ENCODE results near the gene CIC.
A peak's percentile ranks its signal among the peaks of the same experiment; 100 is the strongest.
"Not testable (repeated sequence)": the region's sequence is repeated elsewhere in the genome, so short reads cannot be mapped to it uniquely, and the experiment has no call there.

CIC gene

DNA sequence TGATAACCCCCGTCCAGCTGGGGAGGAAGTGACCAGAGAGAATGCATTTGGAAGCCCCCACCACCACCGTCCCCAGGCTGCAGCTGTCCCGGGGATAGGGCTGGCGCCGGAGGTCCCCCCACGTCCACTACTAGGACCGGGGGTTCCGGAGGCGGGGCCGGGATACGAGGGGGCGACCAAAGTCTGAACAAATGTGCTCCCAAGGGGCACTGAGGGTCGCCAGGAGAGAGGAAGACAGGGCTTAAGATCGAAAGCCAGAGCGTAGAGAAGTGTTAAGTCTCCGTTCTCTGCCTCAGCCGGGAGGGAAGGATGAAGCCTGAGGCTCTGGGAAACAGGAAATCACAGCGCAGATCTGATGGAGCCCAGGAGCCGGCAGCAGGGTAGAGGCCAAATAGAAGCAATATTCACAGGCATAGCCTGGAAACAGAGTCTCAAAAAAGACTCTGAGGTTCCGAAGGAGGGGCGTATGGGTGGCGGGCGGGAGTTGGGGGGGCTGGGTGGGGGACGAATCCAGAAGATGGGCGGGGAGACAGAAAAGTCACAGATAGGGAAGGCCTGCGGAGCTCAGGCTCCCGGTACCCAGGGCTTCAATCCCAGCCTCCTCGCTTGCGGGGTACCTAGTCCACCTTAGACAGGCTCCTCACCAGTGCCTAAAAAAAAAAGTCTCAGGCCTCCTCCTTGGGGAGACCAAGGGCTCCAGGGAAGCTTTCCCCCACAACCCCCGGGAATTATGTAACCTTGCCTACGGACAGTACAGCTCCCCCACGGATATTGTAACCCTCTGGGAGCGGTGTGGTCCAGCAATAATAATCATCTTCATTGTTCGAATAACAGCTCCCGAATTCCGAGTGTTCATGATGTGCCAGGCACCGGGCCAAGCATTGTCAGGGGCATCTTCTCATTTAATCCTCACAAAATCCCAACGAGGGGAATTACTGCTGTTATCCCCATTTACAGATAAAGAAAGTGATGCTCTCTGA is 13.0 kb upstream of the CIC start:
- TF ChIP-seq, protein P1, sequence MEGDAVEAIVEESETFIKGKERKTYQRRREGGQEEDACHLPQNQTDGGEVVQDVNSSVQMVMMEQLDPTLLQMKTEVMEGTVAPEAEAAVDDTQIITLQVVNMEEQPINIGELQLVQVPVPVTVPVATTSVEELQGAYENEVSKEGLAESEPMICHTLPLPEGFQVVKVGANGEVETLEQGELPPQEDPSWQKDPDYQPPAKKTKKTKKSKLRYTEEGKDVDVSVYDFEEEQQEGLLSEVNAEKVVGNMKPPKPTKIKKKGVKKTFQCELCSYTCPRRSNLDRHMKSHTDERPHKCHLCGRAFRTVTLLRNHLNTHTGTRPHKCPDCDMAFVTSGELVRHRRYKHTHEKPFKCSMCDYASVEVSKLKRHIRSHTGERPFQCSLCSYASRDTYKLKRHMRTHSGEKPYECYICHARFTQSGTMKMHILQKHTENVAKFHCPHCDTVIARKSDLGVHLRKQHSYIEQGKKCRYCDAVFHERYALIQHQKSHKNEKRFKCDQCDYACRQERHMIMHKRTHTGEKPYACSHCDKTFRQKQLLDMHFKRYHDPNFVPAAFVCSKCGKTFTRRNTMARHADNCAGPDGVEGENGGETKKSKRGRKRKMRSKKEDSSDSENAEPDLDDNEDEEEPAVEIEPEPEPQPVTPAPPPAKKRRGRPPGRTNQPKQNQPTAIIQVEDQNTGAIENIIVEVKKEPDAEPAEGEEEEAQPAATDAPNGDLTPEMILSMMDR (conservative IDR thresholded peaks at IDR 0.05; ENCODE audit: control insufficient read depth, insufficient read depth, low read depth, low read length), result no peak
- DNase-seq (ENCODE audit: low read depth), result peak; percentile 44
- peak overlapping the region; percentile 57 for H3K4me3 ChIP-seq (ENCODE audit: control insufficient read depth, low read depth, low read length)

DNA sequence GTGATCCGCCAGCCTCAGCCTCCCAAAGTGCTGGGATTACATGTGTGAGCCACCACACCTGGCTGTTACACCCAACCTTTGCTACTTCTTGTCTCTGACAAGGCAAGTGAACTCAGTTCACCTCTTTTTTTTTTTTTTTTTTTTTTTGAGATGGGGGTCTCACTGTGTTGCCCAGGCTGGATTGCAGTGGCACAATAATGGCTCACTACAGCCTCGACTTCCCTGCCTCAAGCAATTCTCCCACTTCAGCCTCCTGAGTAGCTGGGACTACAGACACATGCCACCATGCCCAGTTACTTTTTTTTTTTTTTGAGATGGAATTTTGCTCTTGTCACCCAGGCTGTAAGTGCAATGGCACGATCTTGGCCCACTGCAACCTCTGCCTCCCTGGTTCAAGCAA is 11.2 kb upstream of the CIC start:
- not testable (repeated sequence) for DNase-seq (ENCODE audit: low read depth); H3K4me3 ChIP-seq (ENCODE audit: control insufficient read depth, low read depth, low read length)

DNA sequence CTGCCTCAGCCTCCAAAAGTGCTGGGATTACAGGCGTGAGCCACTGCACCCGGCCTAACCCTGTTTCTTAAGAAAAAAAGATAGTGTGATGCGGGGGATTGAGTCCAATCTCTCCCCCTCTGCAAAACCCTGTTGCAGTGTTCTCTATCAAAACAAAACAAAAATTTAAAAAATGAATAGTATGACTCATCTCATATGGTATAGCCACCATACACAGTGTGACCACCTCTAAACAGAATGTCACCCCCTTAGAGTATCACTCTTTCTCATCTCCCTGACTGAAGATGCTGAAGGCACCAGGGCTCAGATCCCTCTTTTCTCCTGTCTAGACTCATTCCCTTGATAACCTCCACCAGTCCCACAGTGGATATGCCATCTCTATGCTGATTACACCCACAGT is 7.3 kb upstream of the CIC start:
- no peak for DNase-seq (ENCODE audit: low read depth)
- H3K4me3 ChIP-seq (ENCODE audit: control insufficient read depth, low read depth, low read length), result no peak overlapping the region
- TF ChIP-seq, protein P1 (conservative IDR thresholded peaks at IDR 0.05; ENCODE audit: control insufficient read depth, insufficient read depth, low read depth, low read length), result no peak

DNA sequence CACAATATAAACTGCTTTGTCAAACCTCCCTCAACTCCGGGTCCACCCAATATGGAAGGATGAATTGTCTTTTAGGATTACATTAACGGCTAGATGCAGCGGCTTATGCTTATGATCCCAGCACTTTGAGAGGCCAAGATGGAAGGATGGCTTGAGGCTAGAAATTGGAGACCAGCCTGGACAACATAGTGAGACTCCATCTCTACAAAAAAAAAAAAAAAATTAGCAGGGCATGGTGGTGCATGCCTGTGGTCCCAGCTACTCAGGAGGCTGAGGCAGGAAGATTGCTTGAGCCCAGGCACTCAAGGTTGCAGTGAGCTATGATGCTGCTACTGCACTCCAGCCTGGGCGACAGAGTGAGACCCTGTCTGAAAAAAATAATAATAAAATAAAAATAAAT is 2.9 kb upstream of the CIC start:
- DNase-seq (ENCODE audit: low read depth); H3K4me3 ChIP-seq (ENCODE audit: control insufficient read depth, low read depth, low read length): not testable (repeated sequence)

DNA sequence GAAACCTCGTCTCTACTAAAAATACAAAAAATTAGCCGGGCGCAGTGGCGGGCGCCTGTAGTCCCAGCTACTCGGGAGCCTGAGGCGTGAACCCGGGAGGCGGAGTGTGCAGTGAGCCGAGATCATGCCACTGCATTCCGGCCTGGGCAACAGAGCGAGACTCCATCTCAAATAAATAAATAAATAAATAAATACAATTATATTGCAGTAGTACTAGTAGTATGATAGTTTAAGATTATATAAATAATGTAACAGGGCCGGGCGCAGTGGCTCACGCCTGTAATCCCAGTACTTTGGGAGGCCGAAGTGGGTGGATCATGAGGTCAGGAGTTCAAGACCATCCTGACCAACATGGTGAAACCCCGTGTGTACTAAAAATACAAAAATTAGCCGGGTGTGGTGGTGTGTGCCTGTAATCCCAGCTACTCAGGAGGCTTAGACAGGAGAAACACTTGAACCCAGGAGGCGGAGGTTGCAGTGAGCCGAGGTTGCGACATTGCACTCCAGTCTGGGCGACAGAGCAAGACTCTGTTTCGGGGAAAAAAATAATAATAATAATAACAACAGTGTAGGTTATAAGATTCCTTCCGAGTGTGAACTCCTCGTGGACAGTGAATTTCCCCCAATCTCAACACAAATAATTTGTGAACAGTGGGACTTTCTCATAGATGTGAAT is 2.0 kb upstream of the CIC start:
- not testable (repeated sequence) for H3K4me3 ChIP-seq (ENCODE audit: control insufficient read depth, low read depth, low read length); DNase-seq (ENCODE audit: low read depth)

DNA sequence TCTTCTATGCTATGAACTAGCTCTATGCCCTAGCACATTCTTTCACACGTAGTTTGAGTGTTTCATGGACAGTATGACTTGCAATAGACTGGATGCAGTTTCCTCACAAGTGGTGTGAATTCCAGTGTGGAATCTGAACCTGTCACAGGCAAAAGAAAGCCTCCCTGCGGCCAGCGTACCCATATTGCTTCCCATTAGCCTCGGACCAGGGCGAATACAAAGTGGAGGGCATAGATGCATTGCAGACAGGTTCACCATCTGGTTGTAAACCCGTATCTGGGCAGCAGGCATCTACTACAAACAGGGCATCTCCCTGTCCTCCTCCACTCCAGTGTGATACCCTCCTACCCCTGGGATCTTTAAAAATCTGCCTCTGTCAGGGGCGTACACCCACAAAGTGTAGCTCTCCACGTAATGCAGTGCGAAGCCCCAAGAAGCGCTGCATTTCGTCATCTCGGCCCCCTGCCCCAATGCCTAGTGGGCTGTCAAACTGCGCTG is 1.4 kb upstream of the CIC start:
- DNase-seq (ENCODE audit: low read depth), result no peak
- TF ChIP-seq, protein P1 (conservative IDR thresholded peaks at IDR 0.05; ENCODE audit: control insufficient read depth, insufficient read depth, low read depth, low read length), result no peak
- peak overlapping the region; percentile 88 for H3K4me3 ChIP-seq (ENCODE audit: control insufficient read depth, low read depth, low read length)

DNA sequence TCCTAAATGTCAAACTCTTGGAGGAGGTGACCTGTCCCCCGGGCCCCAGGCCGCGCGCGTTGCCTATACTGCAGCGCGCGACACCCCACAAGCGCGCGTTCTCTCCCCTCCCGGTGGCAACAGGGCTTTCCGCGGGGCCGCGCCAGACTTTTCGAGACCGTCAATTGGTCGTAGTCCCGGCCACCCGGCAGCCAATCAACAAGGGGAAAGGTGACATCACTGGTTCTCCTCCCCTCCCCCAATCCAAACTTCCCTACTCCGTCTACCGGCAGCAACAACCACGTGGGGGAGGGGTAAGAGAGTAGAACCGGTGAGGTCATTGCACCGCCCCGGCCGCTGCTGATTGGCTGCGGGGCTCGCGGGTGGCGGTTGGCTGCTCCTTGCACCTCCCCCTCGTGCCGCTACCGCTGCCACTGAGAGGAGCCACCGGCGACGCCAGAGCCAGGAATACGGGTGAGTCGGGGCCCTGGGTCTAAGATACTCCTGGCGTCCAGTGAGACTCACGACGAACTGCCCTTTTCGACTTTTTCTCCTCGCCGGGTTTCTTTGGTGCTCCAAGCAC is 829 bp upstream of the CIC start:
- H3K4me3 ChIP-seq (ENCODE audit: control insufficient read depth, low read depth, low read length), result peak overlapping the region; percentile 88
- peak; percentile 99 for DNase-seq (ENCODE audit: low read depth)
- TF ChIP-seq, protein P1 (conservative IDR thresholded peaks at IDR 0.05; ENCODE audit: control insufficient read depth, insufficient read depth, low read depth, low read length), result no peak

All from fibroblast of mammary gland (primary cell).